Myocyte (in vitro differentiated cells): ENCODE data around the gene SUSD1. TPM values are rescaled to one million over a fixed set of nuclear protein-coding genes. Genes with fewer than 3 reads are reported as not detected.
A peak's percentile ranks its signal among the peaks of the same experiment; 100 is the strongest.
"Not testable (repeated sequence)": the region's sequence is repeated elsewhere in the genome, so short reads cannot be mapped to it uniquely, and the experiment has no call there.

Experiments used
- DNase-seq: peaks from one replicate; pipeline ENCODE4 v3.0.0-alpha.2; 2012; ENCODE audit warnings: low read depth
- polyA plus RNA-seq: library from polyadenylated mRNA; unstranded; fragments of >200 nt; gene quantifications from one replicate; pipeline ENCODE4 v1.2.1, GENCODE V29; 2012; ENCODE audit warnings: missing spikeins
- total RNA-seq: library from RNA; depleted of rRNA; stranded (reverse); fragments of >200 nt; gene quantifications from 2 replicates; pipeline ENCODE4 v1.2.3, GENCODE V29; 2014

SUSD1 gene
- total RNA-seq, result 3.3 and 7.1 TPM in 2 replicates
- 1.1 TPM for polyA plus RNA-seq

- peak; percentile 20 for DNase-seq
These were observed at the start of gene SUSD1 for GRCh38 chr9:112174965-112175795. Gene SUSD1 (minus strand): TSS chr9:112175297. CDS start chr9:112175235, 62 bp downstream.

DNA sequence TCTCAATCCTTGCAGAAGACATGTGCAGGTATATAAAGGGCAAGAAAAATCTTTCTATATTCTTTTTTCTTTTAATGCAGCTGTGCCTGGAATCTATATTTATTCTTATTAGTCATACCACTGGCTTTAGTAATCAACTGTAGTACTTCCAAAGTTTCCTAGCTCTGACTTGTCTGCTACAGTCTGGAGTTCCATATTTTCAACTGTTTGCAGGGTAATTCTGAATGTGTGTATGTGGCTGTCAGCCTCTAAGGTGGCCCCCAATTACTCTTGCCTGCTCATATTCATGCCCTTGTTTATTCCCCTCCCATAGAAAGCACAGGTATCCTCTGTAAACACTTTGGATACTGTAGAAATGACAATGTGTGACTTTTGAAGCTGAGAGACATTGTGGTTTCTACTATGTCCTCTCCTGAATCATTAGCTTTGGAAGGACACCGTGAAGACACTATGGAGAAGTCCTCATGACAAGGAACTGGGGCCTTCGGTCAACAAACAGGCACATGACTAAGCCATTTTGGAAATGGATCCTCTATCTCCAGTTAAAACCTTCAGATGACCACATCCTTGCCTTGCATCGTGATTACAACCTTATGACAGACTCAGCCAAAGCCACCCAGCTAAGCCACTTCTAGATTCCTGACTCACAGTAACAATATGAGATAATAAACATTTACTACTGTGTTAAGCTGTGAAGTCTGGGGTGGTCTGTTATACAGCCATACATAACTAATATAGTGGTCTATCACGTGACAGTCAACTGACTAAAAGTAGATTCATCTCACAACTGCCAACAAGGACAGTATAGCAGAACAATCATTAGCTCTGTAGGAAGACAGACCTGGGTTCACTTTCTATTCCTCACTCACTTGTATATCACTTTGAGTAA lies 49.5 kb upstream of the SUSD1 start:
- DNase-seq, result peak; percentile 58

DNA sequence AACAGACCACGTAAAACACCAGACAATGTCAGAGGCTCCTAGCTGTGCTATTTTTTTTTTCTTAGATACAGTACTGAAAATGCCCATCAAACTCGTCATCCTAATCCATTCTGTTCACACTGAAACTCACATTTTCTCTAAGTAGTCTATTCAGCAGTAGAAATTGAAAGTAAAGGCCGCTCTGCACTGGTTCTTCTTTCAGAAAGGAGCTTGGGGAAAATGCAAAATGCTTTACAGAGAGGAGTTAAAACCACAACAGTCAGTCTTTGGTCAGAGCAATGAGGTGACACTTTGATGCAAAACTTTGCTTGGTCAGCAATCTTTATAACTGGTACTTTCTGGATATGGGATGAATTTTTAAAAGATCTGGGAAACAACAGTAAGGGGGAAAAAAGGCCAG lies 43.8 kb upstream of the SUSD1 start:
- DNase-seq, result no peak

DNA sequence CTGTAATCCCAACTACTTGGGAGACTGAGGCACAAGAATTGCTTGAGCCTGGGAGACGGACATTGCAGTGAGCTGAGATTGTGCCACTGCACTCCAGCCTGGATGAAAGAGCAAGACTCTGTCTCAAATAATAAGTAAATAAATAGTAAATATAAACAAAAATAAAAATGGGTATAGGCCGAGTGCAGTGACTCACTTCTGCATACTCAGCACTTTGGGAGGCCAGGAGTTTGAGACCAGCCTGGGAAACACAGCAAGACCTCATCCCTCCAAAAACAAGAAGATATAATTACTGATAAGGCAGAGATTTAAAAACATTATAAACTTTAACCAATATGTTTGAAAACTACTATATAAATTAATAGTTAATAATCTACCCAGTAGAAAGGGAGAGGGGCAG lies 37.8 kb upstream of the SUSD1 start:
- DNase-seq, result no peak

DNA sequence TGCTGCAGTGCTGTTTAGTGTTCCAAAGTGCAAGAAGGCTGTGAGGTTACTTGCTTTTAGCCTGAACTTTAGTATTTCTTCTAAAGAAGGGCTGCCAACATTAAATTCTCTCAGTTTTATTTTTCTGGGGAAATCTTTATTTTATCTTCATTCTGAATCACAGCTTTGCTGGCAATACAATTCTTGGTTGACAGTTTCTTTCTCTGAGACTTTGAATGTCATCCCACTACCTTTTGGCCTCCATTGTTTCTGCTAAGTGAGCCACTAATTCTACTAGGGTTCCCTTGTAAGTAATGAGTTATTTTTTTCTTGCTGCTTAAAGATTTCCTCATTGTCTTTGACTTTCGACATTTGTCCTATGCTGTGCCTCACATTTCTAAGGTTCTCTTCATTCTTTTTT lies 32.4 kb upstream of the SUSD1 start:
- no peak for DNase-seq

DNA sequence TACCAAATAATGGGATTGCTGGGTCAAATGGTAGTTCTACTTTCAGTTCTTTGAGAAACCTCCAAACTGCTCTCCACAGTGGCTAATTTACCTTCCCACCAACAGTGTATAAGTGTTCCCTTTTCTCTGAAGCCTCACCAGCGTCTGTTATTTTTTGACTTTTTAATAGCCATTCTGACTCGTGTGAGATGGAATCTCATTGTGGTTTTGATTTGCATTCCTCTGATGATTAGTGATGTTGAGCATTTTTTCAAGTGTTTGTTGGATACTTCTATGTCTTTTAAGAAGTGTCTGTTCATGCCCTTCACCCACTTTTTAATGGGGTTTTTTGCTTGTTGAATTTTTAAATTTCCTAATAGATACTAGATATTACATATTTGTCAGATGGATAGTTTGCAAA lies 28.4 kb upstream of the SUSD1 start:
- DNase-seq, result peak; percentile 67

GRCh38 chr9:112200711-112201110 lies 25.6 kb upstream of the SUSD1 start:
- no peak for DNase-seq

GRCh38 chr9:112198646-112199045 lies 23.5 kb upstream of the SUSD1 start:
- no peak for DNase-seq

GRCh38 chr9:112194969-112195431 lies 19.9 kb upstream of the SUSD1 start:
- DNase-seq, result peak; percentile 61

DNA sequence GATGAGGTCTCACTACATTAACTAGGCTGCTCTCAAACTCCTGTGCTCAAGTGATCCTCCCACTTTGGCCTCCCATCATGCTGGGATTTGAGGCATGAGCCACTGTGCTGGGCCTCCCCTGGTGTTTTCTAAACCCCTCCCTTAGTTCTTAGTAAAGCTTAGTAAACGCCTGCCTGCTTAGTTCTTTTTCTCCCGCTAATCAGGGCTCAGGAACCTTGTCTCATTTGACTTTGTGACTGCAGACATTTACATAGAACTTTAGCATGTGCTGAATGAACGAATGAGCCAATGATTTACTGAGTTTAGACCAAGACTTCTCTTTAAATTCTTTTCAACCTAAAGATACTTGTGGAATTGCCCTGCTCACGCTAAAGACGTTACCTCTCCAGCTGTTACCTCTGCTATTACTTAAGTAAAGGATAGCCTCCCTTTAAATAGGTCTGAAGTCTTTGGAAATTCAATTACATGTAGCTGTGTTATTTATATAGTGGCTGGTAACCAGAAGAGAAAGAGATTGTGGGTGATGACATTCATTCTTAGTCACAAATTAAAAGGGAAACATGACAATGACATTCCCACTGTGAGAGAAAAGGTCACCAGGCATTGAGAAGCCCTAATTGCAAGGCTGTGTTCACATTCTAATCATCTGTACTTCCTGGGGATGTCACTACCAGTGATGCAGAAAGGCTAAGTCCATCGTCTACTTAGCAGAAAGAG lies 18.6 kb upstream of the SUSD1 start:
- DNase-seq, result peak; percentile 74

GRCh38 chr9:112190320-112190719 lies 15.2 kb upstream of the SUSD1 start:
- DNase-seq, result not testable (repeated sequence)

DNA sequence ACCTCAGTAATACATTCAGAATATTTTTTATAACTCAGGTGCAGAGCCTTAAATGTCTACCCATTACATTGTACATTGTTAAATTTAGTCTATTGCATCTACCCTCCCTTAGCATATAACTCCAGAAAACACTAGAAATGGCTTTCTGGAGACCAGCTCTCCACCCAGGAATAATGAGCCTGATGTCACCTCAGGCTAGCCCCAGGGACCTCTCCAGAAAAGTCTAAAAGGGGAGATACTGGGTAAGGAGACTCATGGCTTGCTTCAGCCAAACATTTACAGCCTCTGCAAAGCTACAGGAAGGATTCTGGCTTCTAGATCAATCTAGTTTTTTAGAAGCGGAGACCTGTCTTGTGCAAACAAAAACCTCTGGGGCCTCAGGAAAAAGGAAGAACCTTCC lies 13.8 kb upstream of the SUSD1 start:
- DNase-seq, result no peak

DNA sequence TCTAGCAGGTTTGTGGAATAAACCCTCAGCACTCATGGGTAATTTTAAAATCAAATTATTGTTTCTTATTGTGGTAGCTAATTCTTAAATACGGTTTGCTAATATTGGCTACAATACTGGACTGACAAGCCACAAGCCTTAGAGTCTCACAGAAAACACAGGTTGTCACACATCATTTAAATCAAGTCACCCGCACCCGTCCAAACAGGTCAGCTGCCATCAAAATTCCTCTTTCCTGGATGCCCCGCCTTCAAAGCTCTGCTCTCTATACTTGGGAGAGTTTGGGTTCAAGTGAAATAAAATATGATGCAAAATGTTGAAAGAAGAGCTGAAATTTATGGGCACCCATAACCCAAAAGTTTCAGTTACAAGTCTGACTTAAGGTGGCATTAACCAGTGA lies 12.3 kb upstream of the SUSD1 start:
- no peak for DNase-seq

- DNase-seq, result no peak
These were observed 11.6 kb upstream of the SUSD1 start for GRCh38 chr9:112186695-112187094.

GRCh38 chr9:112184946-112185345 lies 9.8 kb upstream of the SUSD1 start:
- DNase-seq, result peak; percentile 88

DNA sequence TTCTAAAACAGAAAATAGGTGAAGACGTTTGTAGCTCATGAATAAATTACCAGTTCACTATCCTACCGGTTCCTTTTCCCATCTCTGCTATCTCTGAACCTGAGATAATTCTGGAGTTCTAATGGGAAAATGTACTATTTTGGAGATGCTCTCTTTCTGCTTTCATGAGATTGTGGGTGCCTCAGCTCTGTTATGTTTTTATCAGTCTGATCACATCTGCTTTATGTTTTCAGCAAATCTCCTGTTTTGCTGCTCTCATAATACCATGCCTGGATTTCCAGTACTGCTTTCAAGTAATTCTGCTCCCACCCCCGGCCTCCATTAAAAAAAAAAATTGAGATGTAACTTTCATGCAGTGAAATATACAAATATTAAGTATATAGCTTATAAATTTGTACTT lies 9.1 kb upstream of the SUSD1 start:
- DNase-seq, result no peak

- DNase-seq, result peak; percentile 60
These were observed 5.3 kb upstream of the SUSD1 start for GRCh38 chr9:112180387-112180881.

DNA sequence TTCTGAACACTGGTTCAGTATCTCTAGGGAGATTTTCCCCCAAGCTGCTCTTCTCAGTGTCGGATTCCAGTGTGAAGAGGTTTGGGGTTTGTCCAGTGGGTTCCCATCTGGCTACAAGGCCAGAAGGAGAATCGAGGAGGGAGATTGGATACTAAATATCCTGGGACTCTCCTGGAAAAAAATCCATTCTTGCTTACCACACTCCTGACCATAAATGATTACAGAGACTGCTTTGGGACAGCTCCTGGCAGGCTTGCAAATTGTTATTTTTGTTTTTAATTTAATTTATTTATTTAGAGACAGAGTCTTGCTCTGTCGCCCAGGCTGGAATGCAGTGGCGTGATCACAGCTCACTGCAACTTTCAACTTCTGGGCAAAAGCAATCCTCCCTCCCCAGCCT lies 4.7 kb upstream of the SUSD1 start:
- DNase-seq, result peak; percentile 64

DNA sequence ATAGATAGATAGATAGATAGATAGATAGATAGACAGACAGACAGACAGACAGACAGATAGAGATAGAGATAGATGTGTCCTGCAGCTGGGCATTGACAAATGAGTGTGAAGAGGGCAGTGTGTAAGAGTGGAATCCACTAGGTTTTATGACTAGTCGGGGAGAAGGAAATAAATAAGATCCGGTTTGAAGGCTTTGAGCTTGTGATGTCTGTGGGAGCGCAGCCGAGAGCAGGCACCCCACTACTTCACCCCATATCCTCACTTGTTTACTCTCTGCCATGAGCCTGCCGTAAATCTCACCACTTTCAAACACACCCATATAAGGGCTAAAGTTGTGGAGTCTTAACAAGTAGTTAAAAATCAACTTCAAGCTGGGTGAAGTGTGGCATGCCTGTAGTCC lies 1.4 kb upstream of the SUSD1 start:
- no peak for DNase-seq

GRCh38 chr9:112175796-112176315 lies 759 bp upstream of the SUSD1 start:
- peak; percentile 22 for DNase-seq
